HepG2 (cell line): ENCODE data around the gene KIAA1958. TPM values are rescaled to one million over a fixed set of nuclear protein-coding genes. Genes with fewer than 3 reads are reported as not detected.
A peak's percentile ranks its signal among the peaks of the same experiment; 100 is the strongest.

ENCODE experiments used
- ATAC-seq: fragments of 200-7000 bp; cut with Tn5 transposase; 3 replicates; pipeline ENCODE4 v1.9.1; 2020; ENCODE audit warnings: mild to moderate bottlenecking, moderate library complexity
- BruUV-seq: library from RNA; stranded (reverse); fragments of 400-500 nt; replicated peaks from 2 replicates; lab custom pipeline; 2021; lab: Mats Ljungman, UMichigan
- CTCF ChIA-PET: fragments of 300-600 bp; formaldehyde crosslinking; extraction: SDS; loops from one replicate; lab custom pipeline; 2021; ENCODE audit warnings: low total read pairs, inconsistent platforms, low intra/inter-chr PET ratio; lab: Yijun Ruan, JAX
- POLR2A ChIA-PET: fragments of 350-600 bp; sonication (Branson Sonifier 250); formaldehyde crosslinking; loops from one replicate; lab custom pipeline; 2020; ENCODE audit warnings: antibody characterized with exemption, inconsistent platforms; lab: Yijun Ruan, JAX
- DNase-seq: peaks from one replicate; pipeline ENCODE4 v3.0.0-alpha.2; 2015; ENCODE audit warnings: low spot score
- FAIRE-seq: peaks from 3 replicates; lab custom pipeline; 2011; peaks lifted over from hg19 to GRCh38; lab: Jason Lieb, UNC
- H2AFZ ChIP-seq: one replicate; pipeline ENCODE4 v1.6.1; 2011; ENCODE audit warnings: low read length, inconsistent platforms
- H3K27ac ChIP-seq: fragments of 300-600 bp; 3 replicates; pipeline ENCODE4 v1.8.0; 2011; ENCODE audit warnings: mixed run types, mild to moderate bottlenecking, mixed read lengths, low read length, inconsistent platforms; ENCODE audit not compliant: insufficient read depth; ENCODE audit errors: extremely low read length
- H3K27me3 ChIP-seq, 2 experiments: fragments of 200-600 bp in 1 of 2; 2 replicates in 1 of 2; 3 replicates in 1 of 2; pipeline versions ENCODE4 v1.6.0 to v1.8.0; 2011; ENCODE audit warnings: low read length in 2 of 2, mild to moderate bottlenecking in 2 of 2, moderate library complexity in 2 of 2, inconsistent platforms in 1 of 2; ENCODE audit not compliant: insufficient read depth in 2 of 2, control insufficient read depth in 1 of 2
- H3K36me3 ChIP-seq, 2 experiments: fragments of 200-600 bp in 1 of 2; replicated peaks in 1 of 2; 2 replicates in 1 of 2; 3 replicates in 1 of 2; pipeline versions ENCODE4 v1.5.1 to v1.8.0; 2011; ENCODE audit warnings: low read length in 2 of 2, inconsistent platforms in 1 of 2; ENCODE audit not compliant: insufficient read depth in 2 of 2, control insufficient read depth in 1 of 2
- H3K4me1 ChIP-seq: 2 replicates; pipeline ENCODE4 v1.5.1; 2012; ENCODE audit warnings: low read length, inconsistent platforms; ENCODE audit not compliant: insufficient read depth
- H3K4me2 ChIP-seq: 2 replicates; pipeline ENCODE4 v1.6.0; 2011; ENCODE audit warnings: low read depth, low read length, inconsistent platforms
- H3K4me3 ChIP-seq, 3 experiments: fragments of 200-600 bp in 1 of 3; sonication (generic), shearing (Covaris generic) in 1 of 3; replicated peaks in 1 of 3; 2 replicates each; pipeline ENCODE4 v1.5.1; 2011 to 2016; ENCODE audit warnings: low read length in 3 of 3, inconsistent platforms in 2 of 3, low read depth in 2 of 3, mild to moderate bottlenecking in 2 of 3, control low read depth in 1 of 3, mixed read lengths in 1 of 3; ENCODE audit not compliant: insufficient read depth in 1 of 3
- H3K79me2 ChIP-seq: one replicate; pipeline ENCODE4 v1.6.1; 2011; ENCODE audit warnings: low read length, inconsistent platforms; ENCODE audit not compliant: insufficient read depth
- H3K9ac ChIP-seq: 2 replicates; pipeline ENCODE4 v1.6.0; 2011; ENCODE audit warnings: mild to moderate bottlenecking, low read depth, low read length, inconsistent platforms; ENCODE audit not compliant: insufficient read depth
- H3K9me3 ChIP-seq: 2 replicates; pipeline ENCODE4 v1.5.1; 2012; ENCODE audit warnings: mild to moderate bottlenecking, low read length
- H4K20me1 ChIP-seq: 2 replicates; pipeline ENCODE4 v1.6.0; 2011; ENCODE audit warnings: inconsistent platforms, mild to moderate bottlenecking, low read length, moderate library complexity; ENCODE audit not compliant: insufficient read depth
- CTCF ChIP-seq: sonication (generic); formaldehyde crosslinking; IDR thresholded peaks from 2 replicates; pipeline ENCODE4 v1.5.0; 2020; ENCODE audit warnings: mild to moderate bottlenecking, missing genetic modification reagents, moderate library complexity
- GABPB1 ChIP-seq: IDR thresholded peaks from 2 replicates; pipeline ENCODE4 v1.6.1; 2016; ENCODE audit warnings: mild to moderate bottlenecking, missing genetic modification reagents, moderate library complexity, missing compliant biosample characterization
- NFE2L2 ChIP-seq: fragments of 150-350 bp; IDR thresholded peaks from 2 replicates; pipeline ENCODE4 v1.6.1; 2014; ENCODE audit warnings: low read length
- POLR2AphosphoS5 ChIP-seq: IDR thresholded peaks from 2 replicates; pipeline ENCODE4 v1.6.1; 2012; ENCODE audit warnings: low read depth, low read length
- SMC3 ChIP-seq: IDR thresholded peaks from 2 replicates; pipeline ENCODE4 v1.6.1; 2011; ENCODE audit warnings: low read length, improper control_type of control experiment
- SP1 ChIP-seq, 2 experiments: fragments of 450-650 bp in 1 of 2; sonication (generic) in 1 of 2; formaldehyde crosslinking in 1 of 2; IDR thresholded peaks; 2 replicates each; pipeline versions ENCODE4 v1.4.0 to v1.6.1; 2016 to 2020; ENCODE audit warnings: missing genetic modification reagents in 1 of 2
- SSRP1 ChIP-seq: IDR thresholded peaks from 2 replicates; pipeline ENCODE4 v1.6.1; 2016; ENCODE audit warnings: control low read depth
- STAG1 ChIP-seq: sonication (generic); formaldehyde crosslinking; IDR thresholded peaks from 2 replicates; pipeline ENCODE4 v1.4.0; 2020; ENCODE audit warnings: missing genetic modification reagents
- ZNF790 ChIP-seq: sonication (generic); formaldehyde crosslinking; IDR thresholded peaks from 2 replicates; pipeline ENCODE4 v1.8.0; 2022; ENCODE audit warnings: missing genetic modification reagents, mild to moderate bottlenecking, borderline replicate concordance
- WGBS: methylation state at CpG from one replicate; pipeline ENCODE4 v1.1.6; 2017; ENCODE audit warnings: low lambda C conversion rate; 5-methylcytosine and 5-hydroxymethylcytosine counted together
- in situ Hi-C: cut with HindIII; loops from 2 replicates; pipeline ENCODE4 v1.10.0; 2017; ENCODE audit warnings: low pct_unique_long_range_greater_than_20kb; ENCODE audit not compliant: extremely low pct_ligation_motif_present
- intact Hi-C: fragments of 100-400 bp; cut with micrococcal nuclease; formaldehyde crosslinking; loops from one replicate; pipeline ENCODE4 v1.10.0; 2022; ENCODE audit not compliant: unreplicated experiment
- polyA plus RNA-seq, 8 experiments: library from polyadenylated mRNA; depleted of rRNA in 3 of 8; stranded (reverse) in 7 of 8; unstranded in 1 of 8; fragments of >200 nt; fragmentation: Illumina TruSeq in 4 of 8; extraction: Trizol in 4 of 8; gene quantifications; 2 replicates each; pipeline versions ENCODE4 v1.2.1 to v1.2.3, GENCODE V29; 2011 to 2016; ENCODE audit warnings: low read depth in 4 of 8, missing spikeins in 1 of 8, mixed read lengths in 1 of 8; ENCODE audit not compliant: insufficient read depth in 1 of 8
- total RNA-seq, 5 experiments: library from RNA; depleted of rRNA; stranded (reverse); fragments of >200 nt; fragmentation: Illumina TruSeq; extraction: Trizol; gene quantifications; 2 replicates each; pipeline ENCODE4 v1.2.3, GENCODE V29; 2016; ENCODE audit warnings: low read depth in 1 of 5

Gene KIAA1958
- total and polyA plus RNA-seq, 2 of the 13 experiments (the other 11 are each of a cell fraction or from before 2014, with no cell fraction given) = 8.5 to 10.3 TPM

- no peak overlapping the region for H3K4me3 ChIP-seq
- CTCF ChIA-PET = no interaction called here
- intact Hi-C loops = loop anchor here (10.0 kb wide), 1 partner anchor 221 kb away; the partner anchor contains the start of gene KIAA1958
- H3K79me2 ChIP-seq = peaks cover 17% of the 10 kb centered on the region
- no peak overlapping the region for H3K27ac ChIP-seq
- TF ChIP-seq SSRP1 (CRISPR knock-in tag) (no peak), CTCF (peak; percentile 47; the same call in 1 of the 2 replicates), SP1 (IDR thresholded peaks at IDR 0.05) (no peak), SP1 (CRISPR knock-in tag; IDR thresholded peaks at IDR 0.05) (no peak), SMC3 (peak; percentile 56; the same call in 1 of the 2 replicates), NFE2L2 (no peak), GABPB1 (CRISPR knock-in tag) (no peak), POLR2AphosphoS5 (no peak), ZNF790 (CRISPR knock-in tag) (no peak), STAG1 (CRISPR knock-in tag) (peak; percentile 65)
- TF ChIP-seq, all 625 proteins: peak for 3
- no peaks in the 10 kb centered on the region for H3K27me3 ChIP-seq
- POLR2A ChIA-PET = no interaction called here
- DNase-seq (peak; percentile 40), FAIRE-seq (no peak), ATAC-seq (peak; percentile 80)
- no peak overlapping the region for H2AFZ ChIP-seq
- no peaks in the 10 kb centered on the region for H3K9me3 ChIP-seq
- no peaks in the 10 kb centered on the region for H3K4me1 ChIP-seq
- H3K9ac ChIP-seq = no peak overlapping the region
- in situ Hi-C loops = loop anchor here (25.0 kb wide), 2 partner anchors 219 to 619 kb away; partner anchors contain the start of gene KIAA1958
- WGBS = 86% methylated on average over 6 of the region's 6 CpGs
- H3K36me3 ChIP-seq = peaks cover 4 to 16% of the 10 kb centered on the region in 2 experiments; a peak in 3 of 5 replicates
- H4K20me1 ChIP-seq = no peaks in the 10 kb centered on the region; the same call in 1 of the 2 replicates
- BruUV-seq = no TSS peak
- H3K4me2 ChIP-seq = no peak overlapping the region
Observed at GRCh38 chr9:112705768-112706427, 219.3 kb downstream of the KIAA1958 start.
